ENCODE measurements around the gene PIBF1. TPM values are rescaled to one million over a fixed set of nuclear protein-coding genes. Genes with fewer than 3 reads are reported as not detected.
"Not testable (repeated sequence)": the region's sequence is repeated elsewhere in the genome, so short reads cannot be mapped to it uniquely, and the experiment has no call there.

Gene PIBF1
- total RNA-seq, 1 experiment from 2014 or later, result 12.9 TPM

- ChIA-PET POLR2A (no interaction called here), CTCF (no interaction called here)
- no peaks in the 10 kb centered on the region for H3K9me3 Mint-ChIP-seq
- no peak for DNase-seq (ENCODE audit: low spot score)
- no peaks in the 10 kb centered on the region for H3K36me3 Mint-ChIP-seq
- TF ChIP-seq ATF1 (CRISPR knock-in tag; IDR thresholded peaks at IDR 0.05) (no peak), NR1H2 (CRISPR knock-in tag; IDR thresholded peaks at IDR 0.05) (no peak), ZNF232 (CRISPR knock-in tag; IDR thresholded peaks at IDR 0.05) (no peak), FOXP4 (CRISPR knock-in tag; IDR thresholded peaks at IDR 0.05) (no peak), PRRX2 (CRISPR knock-in tag; IDR thresholded peaks at IDR 0.05) (no peak), TP53 (CRISPR knock-in tag; IDR thresholded peaks at IDR 0.05) (no peak), HMGA2 (CRISPR knock-in tag; IDR thresholded peaks at IDR 0.05) (no peak), NR3C1 (CRISPR knock-in tag; conservative IDR thresholded peaks at IDR 0.05; ENCODE audit: low read depth) (no peak), IRF1 (CRISPR knock-in tag; IDR thresholded peaks at IDR 0.05) (no peak), ZBTB43 (CRISPR knock-in tag; IDR thresholded peaks at IDR 0.05) (no peak), NFYB (CRISPR knock-in tag; conservative IDR thresholded peaks at IDR 0.05; ENCODE audit: low read depth) (no peak)
- TF ChIP-seq, protein P1, sequence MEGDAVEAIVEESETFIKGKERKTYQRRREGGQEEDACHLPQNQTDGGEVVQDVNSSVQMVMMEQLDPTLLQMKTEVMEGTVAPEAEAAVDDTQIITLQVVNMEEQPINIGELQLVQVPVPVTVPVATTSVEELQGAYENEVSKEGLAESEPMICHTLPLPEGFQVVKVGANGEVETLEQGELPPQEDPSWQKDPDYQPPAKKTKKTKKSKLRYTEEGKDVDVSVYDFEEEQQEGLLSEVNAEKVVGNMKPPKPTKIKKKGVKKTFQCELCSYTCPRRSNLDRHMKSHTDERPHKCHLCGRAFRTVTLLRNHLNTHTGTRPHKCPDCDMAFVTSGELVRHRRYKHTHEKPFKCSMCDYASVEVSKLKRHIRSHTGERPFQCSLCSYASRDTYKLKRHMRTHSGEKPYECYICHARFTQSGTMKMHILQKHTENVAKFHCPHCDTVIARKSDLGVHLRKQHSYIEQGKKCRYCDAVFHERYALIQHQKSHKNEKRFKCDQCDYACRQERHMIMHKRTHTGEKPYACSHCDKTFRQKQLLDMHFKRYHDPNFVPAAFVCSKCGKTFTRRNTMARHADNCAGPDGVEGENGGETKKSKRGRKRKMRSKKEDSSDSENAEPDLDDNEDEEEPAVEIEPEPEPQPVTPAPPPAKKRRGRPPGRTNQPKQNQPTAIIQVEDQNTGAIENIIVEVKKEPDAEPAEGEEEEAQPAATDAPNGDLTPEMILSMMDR (IDR thresholded peaks at IDR 0.05), result no peak
- H3K27ac Mint-ChIP-seq, result no peak overlapping the region
- peaks cover 21% of the 10 kb centered on the region for H3K27me3 Mint-ChIP-seq (ENCODE audit: low read depth)
- no peak overlapping the region for H3K4me3 Mint-ChIP-seq
- ATAC-seq, result no peak
- peaks cover 8% of the 10 kb centered on the region for H3K4me1 Mint-ChIP-seq
These were observed 263.1 kb downstream of the PIBF1 start for GRCh38 chr13:73045031-73045430.

GRCh38 chr13:73048615-73049014 lies 266.7 kb downstream of the PIBF1 start:
- H3K36me3 Mint-ChIP-seq; H3K27ac Mint-ChIP-seq; H3K4me1 Mint-ChIP-seq; ATAC-seq; H3K27me3 Mint-ChIP-seq (ENCODE audit: low read depth); CTCF ChIA-PET; H3K4me3 Mint-ChIP-seq; DNase-seq (ENCODE audit: low spot score); H3K9me3 Mint-ChIP-seq: not testable (repeated sequence)
- POLR2A ChIA-PET, result interaction anchor here (0.7 kb wide), 1 partner anchor 48 kb away, joined by 4 read pairs; no protein-coding TSS in a partner anchor

DNA sequence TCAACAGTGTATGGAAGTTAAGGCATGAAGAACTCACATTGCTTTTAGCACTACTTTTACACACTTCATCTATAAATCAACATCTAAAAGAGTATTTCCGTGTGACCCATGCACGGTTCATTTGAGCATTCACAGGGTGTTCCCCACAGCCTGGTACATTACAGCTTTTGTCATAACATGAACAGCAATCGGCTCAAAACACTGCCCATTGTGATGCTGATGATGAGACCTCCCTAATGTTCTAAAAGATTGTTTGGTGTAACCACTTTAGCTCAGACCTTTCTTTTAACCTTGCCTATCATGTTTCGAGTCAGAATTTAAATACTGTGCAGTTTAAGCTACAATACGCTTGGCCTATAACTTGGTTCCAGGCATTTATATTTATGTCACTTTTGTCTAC lies 272.8 kb downstream of the PIBF1 start:
- TF ChIP-seq NR3C1 (CRISPR knock-in tag; conservative IDR thresholded peaks at IDR 0.05; ENCODE audit: low read depth) (no peak), ETV6 (CRISPR knock-in tag; IDR thresholded peaks at IDR 0.05) (no peak), ATF6 (CRISPR knock-in tag; IDR thresholded peaks at IDR 0.05) (no peak), ESRRA (CRISPR knock-in tag; IDR thresholded peaks at IDR 0.05; ENCODE audit: borderline replicate concordance) (no peak)
- POLR2A ChIA-PET, result no interaction called here
- no peak overlapping the region for H3K27ac Mint-ChIP-seq
- no peak overlapping the region for H3K4me3 Mint-ChIP-seq
- CTCF ChIA-PET, result interaction anchor here (0.6 kb wide), 1 partner anchor 12 kb away, joined by 4 read pairs; no protein-coding TSS in a partner anchor
- DNase-seq (ENCODE audit: low spot score), result no peak
- H3K27me3 Mint-ChIP-seq (ENCODE audit: low read depth), result peaks cover 29% of the 10 kb centered on the region
- H3K9me3 Mint-ChIP-seq, result no peaks in the 10 kb centered on the region
- ATAC-seq, result no peak
- H3K4me1 Mint-ChIP-seq, result peaks cover 29% of the 10 kb centered on the region
- H3K36me3 Mint-ChIP-seq, result no peaks in the 10 kb centered on the region

All from WTC11 (cell line).